ENCODE results near the gene PLOD1.

DNA sequence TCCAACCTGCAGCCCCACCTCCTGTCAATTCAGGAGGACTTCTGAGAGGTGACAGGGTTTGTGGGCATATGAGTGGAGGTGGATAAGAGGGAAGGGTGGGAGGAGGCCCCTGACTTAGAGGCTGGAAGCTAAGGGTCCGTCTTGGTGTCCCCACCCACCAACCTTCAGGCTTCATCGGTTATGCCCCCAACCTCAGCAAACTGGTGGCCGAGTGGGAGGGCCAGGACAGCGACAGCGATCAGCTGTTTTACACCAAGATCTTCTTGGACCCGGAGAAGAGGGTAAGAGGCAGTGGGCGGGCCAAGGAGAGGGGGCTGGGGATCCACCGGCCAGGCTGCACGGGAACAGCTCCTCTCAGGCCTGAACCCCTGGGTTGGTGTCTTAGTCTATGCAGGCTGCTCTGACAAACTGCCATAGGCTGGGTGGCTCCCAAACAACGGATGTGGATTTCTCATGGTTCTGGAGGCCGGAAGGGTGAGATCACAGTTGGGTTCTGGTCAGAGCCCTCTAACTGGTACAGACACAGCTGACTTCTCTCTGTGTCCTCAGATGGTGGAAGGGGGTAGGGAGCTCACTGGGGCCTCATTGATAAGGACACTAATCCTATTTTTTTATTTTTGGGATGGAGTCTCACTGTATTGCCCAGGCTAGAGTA is 18.1 kb downstream of the PLOD1 start:
- TF ChIP-seq, protein P1, sequence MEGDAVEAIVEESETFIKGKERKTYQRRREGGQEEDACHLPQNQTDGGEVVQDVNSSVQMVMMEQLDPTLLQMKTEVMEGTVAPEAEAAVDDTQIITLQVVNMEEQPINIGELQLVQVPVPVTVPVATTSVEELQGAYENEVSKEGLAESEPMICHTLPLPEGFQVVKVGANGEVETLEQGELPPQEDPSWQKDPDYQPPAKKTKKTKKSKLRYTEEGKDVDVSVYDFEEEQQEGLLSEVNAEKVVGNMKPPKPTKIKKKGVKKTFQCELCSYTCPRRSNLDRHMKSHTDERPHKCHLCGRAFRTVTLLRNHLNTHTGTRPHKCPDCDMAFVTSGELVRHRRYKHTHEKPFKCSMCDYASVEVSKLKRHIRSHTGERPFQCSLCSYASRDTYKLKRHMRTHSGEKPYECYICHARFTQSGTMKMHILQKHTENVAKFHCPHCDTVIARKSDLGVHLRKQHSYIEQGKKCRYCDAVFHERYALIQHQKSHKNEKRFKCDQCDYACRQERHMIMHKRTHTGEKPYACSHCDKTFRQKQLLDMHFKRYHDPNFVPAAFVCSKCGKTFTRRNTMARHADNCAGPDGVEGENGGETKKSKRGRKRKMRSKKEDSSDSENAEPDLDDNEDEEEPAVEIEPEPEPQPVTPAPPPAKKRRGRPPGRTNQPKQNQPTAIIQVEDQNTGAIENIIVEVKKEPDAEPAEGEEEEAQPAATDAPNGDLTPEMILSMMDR (IDR thresholded peaks at IDR 0.05), result no peak
- TF ChIP-seq TCF7L2 (IDR thresholded peaks at IDR 0.05; ENCODE audit: low read depth, low read length), result no peak
- no peak for TF ChIP-seq POLR2AphosphoS5 (IDR thresholded peaks at IDR 0.05; ENCODE audit: low read depth, low read length)

All from Panc1 (cell line).